WTC11 (cell line): ENCODE data around the gene LGALS12. TPM values are rescaled to one million over a fixed set of nuclear protein-coding genes. Genes with fewer than 3 reads are reported as not detected.
"Not testable (repeated sequence)": the region's sequence is repeated elsewhere in the genome, so short reads cannot be mapped to it uniquely, and the experiment has no call there.

Source experiments
- ATAC-seq: fragments of 200-7000 bp; cut with Tn5 transposase; 2 replicates; pipeline ENCODE4 v1.10.0; 2021; ENCODE audit warnings: mild to moderate bottlenecking, moderate library complexity
- CTCF ChIA-PET: fragments of 300-600 bp; sonication (Branson Sonifier 250); formaldehyde crosslinking; loops from one replicate; lab custom pipeline; 2021; ENCODE audit warnings: antibody characterized with exemption; lab: Charles Lee
- POLR2A ChIA-PET: fragments of 350-600 bp; sonication (Branson Sonifier 250); formaldehyde crosslinking; loops from one replicate; lab custom pipeline; 2021; ENCODE audit warnings: antibody characterized with exemption; lab: Charles Lee
- DNase-seq: peaks from one replicate; pipeline ENCODE4 v3.0.0; 2021; ENCODE audit warnings: low spot score
- H3K27ac Mint-ChIP-seq: 2 replicates; pipeline ENCODE4 v1.8.0; 2021; ENCODE audit warnings: mixed read lengths
- H3K27me3 Mint-ChIP-seq: 2 replicates; pipeline ENCODE4 v1.8.0; 2021; ENCODE audit warnings: low read depth, mild to moderate bottlenecking, moderate library complexity, mixed read lengths
- H3K36me3 Mint-ChIP-seq: 2 replicates; pipeline ENCODE4 v1.8.0; 2021; ENCODE audit warnings: mixed read lengths
- H3K4me1 Mint-ChIP-seq: 2 replicates; pipeline ENCODE4 v1.8.0; 2022; ENCODE audit warnings: mixed read lengths
- H3K4me3 Mint-ChIP-seq: 2 replicates; pipeline ENCODE4 v1.8.0; 2021; ENCODE audit warnings: mild to moderate bottlenecking, moderate library complexity, mixed read lengths
- H3K9me3 Mint-ChIP-seq: 2 replicates; pipeline ENCODE4 v1.8.0; 2021; ENCODE audit warnings: mixed read lengths
- CTCF ChIP-seq: fragments of 200-600 bp; IDR thresholded peaks from 2 replicates; pipeline ENCODE4 v1.8.0; 2022; ENCODE audit warnings: antibody characterized with exemption
- ERG ChIP-seq: fragments of 250-450 bp; sonication (Bioruptor Pico); IDR thresholded peaks from 2 replicates; pipeline ENCODE4 v1.8.0; 2021; ENCODE audit warnings: mild to moderate bottlenecking
- ESRRA ChIP-seq: sonication (generic); formaldehyde crosslinking; IDR thresholded peaks from 2 replicates; pipeline ENCODE4 v1.8.1; 2022; ENCODE audit warnings: mild to moderate bottlenecking, missing genetic modification reagents, borderline replicate concordance
- FOXK1 ChIP-seq: sonication (generic); formaldehyde crosslinking; IDR thresholded peaks from 2 replicates; pipeline ENCODE4 v1.8.0; 2022; ENCODE audit warnings: mild to moderate bottlenecking, moderate library complexity, missing genetic modification reagents
- FOXP4 ChIP-seq: sonication (generic); formaldehyde crosslinking; IDR thresholded peaks from 2 replicates; pipeline ENCODE4 v1.8.0; 2022; ENCODE audit warnings: mild to moderate bottlenecking, missing genetic modification reagents
- IRF1 ChIP-seq: sonication (generic); formaldehyde crosslinking; IDR thresholded peaks from 2 replicates; pipeline ENCODE4 v1.8.0; 2023; ENCODE audit warnings: missing genetic modification reagents
- TEAD1 ChIP-seq: sonication (generic); formaldehyde crosslinking; IDR thresholded peaks from 2 replicates; pipeline ENCODE4 v1.8.0; 2022; ENCODE audit warnings: mild to moderate bottlenecking, missing genetic modification reagents
- ZNF317 ChIP-seq: sonication (generic); formaldehyde crosslinking; IDR thresholded peaks from 2 replicates; pipeline ENCODE4 v1.8.1; 2023; ENCODE audit warnings: low read depth, mild to moderate bottlenecking, moderate library complexity, missing genetic modification reagents, borderline replicate concordance
- total RNA-seq: library from RNA; stranded (reverse); gene quantifications from 3 replicates; pipeline ENCODE4 v1.2.3, GENCODE V29; 2021

LGALS12 gene
- total RNA-seq, 1 experiment from 2014 or later: 1.4 TPM

- TF ChIP-seq CTCF: no peak
These were observed 21.8 kb downstream of the LGALS12 start (continued) for GRCh38 chr11:63527667-63528066.

- H3K36me3 Mint-ChIP-seq: peaks cover 27% of the 10 kb centered on the region
- peak overlapping the region; percentile 99 for H3K27ac Mint-ChIP-seq
- H3K4me3 Mint-ChIP-seq, ATAC-seq, POLR2A ChIA-PET, H3K27me3 Mint-ChIP-seq, DNase-seq: not testable (repeated sequence)
- CTCF ChIA-PET: interaction anchor here (1.1 kb wide), 1 partner anchor 49 kb away, joined by 5 read pairs; no protein-coding TSS in a partner anchor
- H3K4me1 Mint-ChIP-seq: peaks cover 50% of the 10 kb centered on the region
- peaks cover 21% of the 10 kb centered on the region for H3K9me3 Mint-ChIP-seq
These were observed 22.3 kb downstream of the LGALS12 start for GRCh38 chr11:63528156-63528555.

DNA sequence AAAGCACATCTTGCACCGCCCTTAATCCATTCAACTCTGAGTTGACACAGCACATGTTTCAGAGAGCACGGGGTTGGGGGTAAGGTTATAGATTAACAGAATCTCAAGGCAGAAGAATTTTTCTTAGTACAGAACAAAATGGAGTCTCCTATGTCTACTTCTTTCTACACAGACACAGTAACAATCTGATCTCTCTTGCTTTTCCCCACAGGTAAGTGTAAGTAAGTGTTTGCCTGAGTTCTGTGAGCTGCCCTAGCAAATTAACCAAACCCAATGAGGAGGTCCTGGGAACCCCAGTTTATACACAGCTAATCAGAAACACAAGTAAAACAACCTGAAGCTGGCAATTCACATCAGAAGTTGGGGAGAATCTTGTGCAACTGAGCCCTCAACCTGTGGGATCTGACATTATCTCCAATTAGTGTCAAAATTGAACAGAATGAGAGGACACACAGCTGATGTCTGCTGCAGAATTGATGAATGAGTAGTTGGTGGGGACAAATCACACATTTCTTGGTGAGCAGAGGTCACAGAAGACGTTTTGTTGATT lies 22.9 kb downstream of the LGALS12 start:
- DNase-seq, ATAC-seq, H3K27me3 Mint-ChIP-seq, POLR2A ChIA-PET: not testable (repeated sequence)
- peak overlapping the region; percentile 33 for H3K4me3 Mint-ChIP-seq
- peaks cover 21% of the 10 kb centered on the region for H3K36me3 Mint-ChIP-seq
- peaks cover 57% of the 10 kb centered on the region for H3K4me1 Mint-ChIP-seq
- peaks cover 14% of the 10 kb centered on the region for H3K9me3 Mint-ChIP-seq
- CTCF ChIA-PET: interaction anchor here (0.9 to 1.1 kb wide), 2 partner anchors 21 to 50 kb away, joined by 3 to 5 read pairs; no protein-coding TSS in a partner anchor
- H3K27ac Mint-ChIP-seq: peak overlapping the region; percentile 98

DNA sequence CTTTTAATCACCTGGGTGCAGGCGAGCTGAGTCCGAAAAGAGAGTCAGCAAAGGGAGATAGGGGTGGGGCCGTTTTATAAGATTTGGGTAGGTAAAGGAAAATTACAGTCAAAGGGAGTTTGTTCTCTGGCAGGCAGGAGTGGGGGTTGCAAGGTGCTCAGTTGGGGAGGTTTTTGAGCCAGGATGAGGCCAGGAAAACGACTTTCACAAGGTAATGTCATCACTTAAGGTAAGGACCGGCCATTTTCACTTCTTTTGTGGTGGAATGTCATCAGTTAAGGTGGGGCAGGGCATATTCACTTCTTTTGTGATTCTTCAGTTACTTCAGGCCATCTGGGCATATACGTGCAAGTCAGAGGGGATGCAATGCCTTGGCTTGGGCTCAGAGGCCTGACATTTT lies 23.5 kb downstream of the LGALS12 start:
- not testable (repeated sequence) for ATAC-seq, H3K9me3 Mint-ChIP-seq, DNase-seq, H3K27me3 Mint-ChIP-seq
- Mint-ChIP-seq H3K36me3 (peaks cover 15% of the 10 kb centered on the region), H3K4me3 (peak overlapping the region; percentile 33), H3K4me1 (peaks cover 62% of the 10 kb centered on the region), H3K27ac (peak overlapping the region; percentile 98)
- ChIA-PET CTCF (interaction anchor here (0.9 to 1.1 kb wide), 2 partner anchors 21 to 50 kb away, joined by 3 to 5 read pairs; no protein-coding TSS in a partner anchor), POLR2A (interaction anchor here (1.0 to 1.1 kb wide), 2 partner anchors 38 to 152 kb away, joined by 3 read pairs; partner anchors contain the start of genes PLAAT5 and RTN3)
- 0 out of 2 replicates have a peak, but pooled peaks have one; percentile 32 for TF ChIP-seq IRF1 (CRISPR knock-in tag)
- TF ChIP-seq TEAD1 (CRISPR knock-in tag): peak; percentile 61; the same call in 1 of the 2 replicates

DNA sequence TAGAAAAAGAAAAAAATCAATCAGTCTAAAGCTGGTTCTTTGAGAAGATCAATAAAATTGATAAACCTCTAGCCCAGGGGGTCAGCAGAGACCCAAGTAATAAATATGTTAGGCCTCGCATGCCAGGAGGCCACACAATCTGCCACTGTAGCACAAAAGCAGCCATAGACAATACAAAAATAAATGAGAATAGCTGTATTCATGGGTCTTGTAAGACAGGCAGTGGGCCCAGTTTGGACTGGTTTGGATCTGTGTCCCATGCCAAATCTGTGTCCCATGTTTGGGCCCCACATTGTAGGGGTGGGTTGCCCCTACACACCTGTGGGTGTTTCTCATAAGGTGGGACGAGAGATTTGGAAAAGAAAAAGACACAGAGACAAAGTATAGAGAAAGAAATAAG lies 24.1 kb downstream of the LGALS12 start:
- no peak for DNase-seq
- Mint-ChIP-seq H3K27me3 (no peaks in the 10 kb centered on the region), H3K4me1 (peaks cover 65% of the 10 kb centered on the region)
- POLR2A ChIA-PET: interaction anchor here (1.0 to 1.1 kb wide), 2 partner anchors 39 to 152 kb away, joined by 3 read pairs; partner anchors contain the start of genes PLAAT5 and RTN3
- TF ChIP-seq ZNF317 (CRISPR knock-in tag): no peak
- TF ChIP-seq, all 79 proteins: peak for 0
- ATAC-seq: peak; percentile 11; the same call in 1 of the 2 replicates
- peaks cover 9% of the 10 kb centered on the region for H3K36me3 Mint-ChIP-seq
- H3K4me3 Mint-ChIP-seq: no peak overlapping the region; the same call in 1 of the 2 replicates
- H3K27ac Mint-ChIP-seq: peak overlapping the region; percentile 98
- CTCF ChIA-PET: interaction anchor here (0.9 kb wide), 1 partner anchor 22 kb away, joined by 3 read pairs; no protein-coding TSS in a partner anchor
- H3K9me3 Mint-ChIP-seq: peaks cover 2% of the 10 kb centered on the region

DNA sequence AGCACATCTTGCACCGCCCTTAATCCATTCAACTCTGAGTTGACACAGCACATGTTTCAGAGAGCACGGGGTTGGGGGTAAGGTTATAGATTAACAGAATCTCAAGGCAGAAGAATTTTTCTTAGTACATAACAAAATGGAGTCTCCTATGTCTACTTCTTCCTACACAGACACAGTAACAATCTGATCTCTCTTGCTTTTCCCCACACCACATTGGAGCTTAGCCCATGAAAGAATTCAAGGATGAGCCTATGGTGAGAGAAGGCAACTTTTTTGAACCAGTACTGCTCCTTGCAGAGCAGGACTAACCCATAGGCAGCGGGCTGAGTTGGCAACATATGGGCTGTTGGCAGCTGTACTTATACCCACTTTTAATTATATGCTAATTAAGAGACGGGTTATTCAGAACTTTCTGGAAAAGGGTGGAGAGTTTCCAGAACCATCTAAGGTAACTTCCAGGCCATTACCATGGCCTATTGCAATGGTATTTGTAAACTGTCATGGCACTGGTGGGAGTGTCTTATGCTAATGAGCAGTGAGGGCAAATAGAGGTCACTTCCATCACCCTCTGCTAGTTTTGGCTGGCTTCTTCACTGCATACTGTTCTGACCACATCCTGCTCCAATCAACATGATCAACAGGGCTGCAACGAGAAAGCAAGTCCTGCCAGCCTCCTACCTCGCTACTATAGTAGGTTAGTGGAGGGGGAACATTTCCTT lies 25.3 kb downstream of the LGALS12 start:
- H3K36me3 Mint-ChIP-seq, POLR2A ChIA-PET, H3K9me3 Mint-ChIP-seq, H3K27me3 Mint-ChIP-seq: not testable (repeated sequence)
- peak; percentile 60 for TF ChIP-seq FOXK1 (CRISPR knock-in tag)
- peak; percentile 24; the same call in 1 of the 2 replicates for TF ChIP-seq FOXP4 (CRISPR knock-in tag)
- TF ChIP-seq ESRRA (CRISPR knock-in tag): peak; percentile 66; the same call in 1 of the 2 replicates
- peak; percentile 52; the same call in 1 of the 2 replicates for TF ChIP-seq ERG (CRISPR knock-in tag)
- CTCF ChIA-PET: interaction anchor here (1.9 kb wide), 1 partner anchor 23 kb away, joined by 8 read pairs; no protein-coding TSS in a partner anchor
- Mint-ChIP-seq H3K4me1 (peaks cover 65% of the 10 kb centered on the region), H3K27ac (peak overlapping the region; percentile 99), H3K4me3 (peak overlapping the region; percentile 46)
- ATAC-seq: peak; percentile 93
- peak; percentile 30 for DNase-seq
